RPMI7951 (cell line): Measurements from ENCODE around the gene DNM1. TPM values are rescaled to one million over a fixed set of nuclear protein-coding genes. Genes with fewer than 3 reads are reported as not detected.

Experiments used
- DNase-seq: peaks from one replicate; pipeline ENCODE4 v3.0.0-alpha.2; 2012; ENCODE audit warnings: low read depth
- total RNA-seq: library from RNA; depleted of rRNA; stranded (reverse); fragments of >200 nt; shearing (Covaris generic); gene quantifications from 2 replicates; pipeline ENCODE4 v1.2.3, GENCODE V29; 2014

The DNM1 gene
- total RNA-seq, 1 experiment from 2014 or later: 16.1 TPM

- no peak for DNase-seq
Measured at GRCh38 chr9:128205296-128205944, 2.2 kb downstream of the DNM1 start.

- DNase-seq: no peak
Measured at GRCh38 chr9:128206484-128206883, 3.3 kb downstream of the DNM1 start.

- DNase-seq: no peak
Measured at GRCh38 chr9:128206916-128207910, 4.0 kb downstream of the DNM1 start.

- DNase-seq: no peak
Measured at GRCh38 chr9:128208386-128208785, 5.2 kb downstream of the DNM1 start.

DNA sequence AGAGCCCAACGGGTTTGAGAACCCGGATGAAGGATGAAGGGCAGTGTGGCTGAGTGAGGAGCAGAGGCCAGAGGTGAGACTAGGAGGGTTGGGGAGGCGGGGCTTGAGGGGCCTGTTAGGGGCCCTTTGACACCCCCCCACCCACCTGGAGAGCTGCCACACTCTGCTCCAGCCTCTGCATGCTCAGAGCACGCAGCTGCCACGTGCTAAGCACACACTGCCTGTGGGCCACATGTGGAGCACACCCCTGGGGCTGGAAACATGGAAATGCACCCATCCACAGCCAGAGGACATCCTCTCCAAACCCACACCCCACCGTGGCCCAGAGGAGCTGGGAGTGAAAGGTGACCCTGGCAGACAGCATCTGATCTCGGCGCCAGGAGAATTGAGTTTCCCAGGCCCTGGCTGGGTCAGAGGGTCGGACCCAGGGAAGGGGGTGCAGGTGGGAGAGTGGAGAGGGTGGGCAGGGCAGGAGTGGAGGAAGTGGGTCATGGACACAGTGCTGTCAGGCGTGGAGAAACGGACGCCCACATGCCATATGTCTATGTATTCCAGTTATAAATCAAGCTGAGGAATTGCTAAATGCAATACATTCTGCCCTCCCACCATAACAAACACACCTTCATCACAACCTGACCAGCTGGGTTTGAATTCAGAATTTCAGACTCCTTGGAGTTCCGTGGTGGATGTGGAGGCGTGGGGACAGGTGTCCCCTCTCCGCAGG lies 5.9 kb downstream of the DNM1 start:
- no peak for DNase-seq

DNA sequence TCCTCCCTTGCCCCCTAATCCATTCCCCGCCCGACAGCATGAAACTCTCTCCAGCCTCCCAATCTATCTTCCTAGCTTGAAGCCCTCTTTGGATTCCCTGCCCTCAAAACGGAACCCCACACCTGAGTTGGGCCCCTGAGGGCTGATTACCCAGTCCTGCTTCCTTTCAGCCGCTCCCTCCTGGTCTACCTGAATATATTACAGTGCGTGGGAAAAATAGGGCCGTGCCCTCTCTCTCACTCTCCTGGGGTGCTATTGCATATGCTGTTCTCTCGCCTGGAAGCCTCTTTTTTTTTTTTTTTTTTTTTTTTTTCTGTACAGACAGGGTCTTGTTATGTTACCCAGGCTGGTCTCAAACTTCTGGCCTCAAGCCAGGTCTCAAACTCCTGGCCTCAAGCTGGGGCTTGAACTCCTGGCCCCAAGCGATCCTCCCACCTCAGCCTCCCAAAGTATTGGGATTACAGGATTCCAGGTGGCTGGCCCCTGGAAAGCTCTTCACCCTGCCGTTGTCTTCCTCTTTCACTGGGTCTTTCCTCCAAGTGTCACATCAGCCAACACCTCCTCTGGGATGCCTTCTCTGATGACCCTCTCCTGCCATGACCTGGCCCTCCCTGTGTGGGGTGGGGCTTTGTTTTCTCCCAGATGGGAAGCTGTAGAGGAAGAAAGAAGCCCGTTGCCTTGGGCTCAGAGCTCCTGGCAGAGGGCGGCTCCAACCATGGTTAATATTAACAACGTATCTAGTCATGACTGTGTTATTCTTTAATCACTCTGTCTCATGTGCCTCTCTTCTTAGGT lies 8.2 kb downstream of the DNM1 start:
- no peak for DNase-seq

- DNase-seq: no peak
Measured at GRCh38 chr9:128211981-128212281, 8.8 kb downstream of the DNM1 start.

DNA sequence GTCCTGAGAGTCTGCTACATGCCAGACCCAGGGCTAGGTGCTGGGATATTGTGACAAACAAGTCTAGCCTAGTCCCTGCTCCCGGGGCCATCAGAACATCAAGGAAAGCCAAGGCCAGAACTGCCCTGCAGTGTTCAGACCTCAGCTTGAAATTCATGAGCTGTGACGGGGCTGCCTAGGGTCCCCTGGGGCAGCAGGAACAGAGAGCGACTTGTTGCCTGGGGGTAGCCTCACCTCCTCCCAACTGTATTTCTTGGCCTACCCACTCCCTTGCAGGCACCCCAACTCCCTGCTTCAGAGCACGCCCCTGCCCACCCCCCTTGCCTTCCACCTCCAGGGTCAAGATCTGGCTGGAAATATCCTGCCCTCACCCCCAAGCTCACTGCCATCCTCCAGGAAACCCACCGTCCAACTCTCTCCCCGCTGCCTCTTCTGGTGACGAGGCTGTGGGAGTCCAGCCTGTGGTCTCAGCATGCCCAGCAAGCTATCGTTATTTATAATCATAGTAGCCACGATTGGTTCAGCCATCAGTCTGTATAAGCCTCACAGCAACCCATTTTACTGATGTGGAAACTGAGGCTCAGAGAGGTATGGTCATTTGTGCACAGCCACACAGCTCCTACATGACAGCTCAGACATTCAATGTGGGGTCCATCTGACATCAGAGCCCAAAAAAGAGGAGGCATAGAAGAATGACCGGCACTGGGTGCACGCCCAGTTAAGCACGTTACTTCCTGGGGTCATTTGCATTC lies 10.7 kb downstream of the DNM1 start:
- DNase-seq: no peak

- no peak for DNase-seq
Measured at GRCh38 chr9:128214571-128215490, 11.7 kb downstream of the DNM1 start.

- peak; percentile 62 for DNase-seq
Measured at GRCh38 chr9:128215491-128216409, 12.6 kb downstream of the DNM1 start.

DNA sequence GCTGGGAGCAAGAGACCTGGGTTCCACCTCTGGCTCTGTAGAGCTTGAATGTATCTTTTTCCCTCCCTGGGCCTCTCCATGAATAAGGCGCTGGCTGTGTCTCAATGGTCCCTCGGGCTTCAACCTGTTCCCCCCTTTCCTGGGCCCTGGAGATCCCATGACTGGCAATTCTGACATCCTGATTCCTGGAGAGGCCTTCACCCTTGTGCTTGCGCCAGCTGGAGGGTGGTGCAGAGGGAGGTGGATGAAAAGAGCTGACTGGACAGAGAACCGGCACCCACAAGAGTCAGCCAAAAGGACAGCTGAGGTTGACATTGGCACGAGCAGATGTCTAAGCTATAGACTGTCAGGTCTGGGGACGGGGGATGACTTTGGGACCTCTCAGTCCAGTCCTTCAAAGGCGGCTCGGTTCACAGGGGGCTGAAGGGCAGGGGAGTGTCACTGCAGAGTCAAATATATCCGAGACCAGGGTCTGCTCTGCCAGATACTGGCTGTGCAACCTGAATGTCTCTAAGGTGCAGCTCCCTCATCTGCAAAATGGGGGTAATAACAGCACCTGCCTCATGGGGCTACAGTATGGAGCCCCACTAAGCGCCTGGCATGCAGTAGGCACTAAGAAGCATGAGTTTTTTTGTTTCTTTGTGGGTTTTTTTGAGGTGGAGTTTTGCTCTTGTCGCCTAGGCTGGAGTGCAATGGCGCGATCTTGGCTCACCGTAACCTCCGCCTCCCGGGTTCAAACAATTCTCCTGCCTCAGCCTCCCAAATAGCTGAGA lies 13.8 kb downstream of the DNM1 start:
- DNase-seq: no peak

DNA sequence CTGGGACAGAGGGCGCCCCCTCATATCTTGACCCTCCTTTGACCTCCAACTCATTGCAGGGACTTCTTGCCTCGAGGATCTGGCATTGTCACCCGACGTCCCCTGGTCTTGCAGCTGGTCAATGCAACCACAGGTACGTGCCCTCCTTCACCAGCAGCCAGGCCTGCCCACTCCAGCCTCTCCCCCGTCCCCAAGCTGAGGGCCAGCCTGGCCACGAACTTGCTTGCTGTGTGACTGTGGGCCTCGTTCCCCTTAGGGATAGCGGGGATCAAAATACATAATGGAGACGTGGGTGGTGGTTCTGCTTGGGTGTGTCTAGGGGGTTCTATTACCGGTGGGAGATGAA lies 15.0 kb downstream of the DNM1 start:
- DNase-seq: no peak

DNA sequence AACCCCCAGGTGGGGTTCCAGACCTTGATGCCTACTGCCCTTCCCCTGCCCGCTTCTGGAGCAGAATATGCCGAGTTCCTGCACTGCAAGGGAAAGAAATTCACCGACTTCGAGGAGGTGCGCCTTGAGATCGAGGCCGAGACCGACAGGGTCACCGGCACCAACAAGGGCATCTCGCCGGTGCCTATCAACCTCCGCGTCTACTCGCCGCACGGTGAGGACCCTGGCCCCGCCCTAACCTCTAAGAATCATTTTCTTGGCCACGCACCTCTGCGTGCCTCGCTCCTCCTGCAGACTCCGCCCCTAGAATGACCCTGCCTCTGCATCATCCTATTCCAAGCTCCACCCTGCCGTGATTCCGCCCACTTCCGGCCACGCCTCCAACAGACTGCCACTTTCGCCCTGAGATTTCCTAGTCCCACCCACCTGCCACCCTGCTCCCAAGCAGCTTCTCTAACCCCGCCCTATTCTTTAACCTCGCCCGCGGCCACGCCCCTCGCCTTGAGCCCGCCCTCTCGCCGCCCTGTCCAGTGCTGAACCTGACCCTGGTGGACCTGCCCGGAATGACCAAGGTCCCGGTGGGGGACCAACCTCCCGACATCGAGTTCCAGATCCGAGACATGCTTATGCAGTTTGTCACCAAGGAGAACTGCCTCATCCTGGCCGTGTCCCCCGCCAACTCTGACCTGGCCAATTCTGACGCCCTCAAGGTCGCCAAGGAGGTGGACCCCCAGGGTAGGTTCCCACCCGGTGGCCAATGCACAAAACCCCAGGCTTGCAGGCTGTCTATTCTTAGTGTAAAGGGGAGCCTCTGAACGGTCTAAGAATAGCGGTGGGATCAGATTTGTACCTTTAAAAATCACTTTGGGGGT lies 15.6 kb downstream of the DNM1 start:
- DNase-seq: peak; percentile 61

GRCh38 chr9:128219831-128220230 lies 16.7 kb downstream of the DNM1 start:
- no peak for DNase-seq

GRCh38 chr9:128222026-128222425 lies 18.8 kb downstream of the DNM1 start:
- DNase-seq: no peak

- DNase-seq: no peak
Measured at GRCh38 chr9:128222880-128223670, 19.9 kb downstream of the DNM1 start.
